Measurements from ENCODE around the gene APBB3. TPM values are rescaled to one million over a fixed set of nuclear protein-coding genes. Genes with fewer than 3 reads are reported as not detected.

The APBB3 gene
- total RNA-seq, 6 experiments from 2014 or later: 9.6 to 24.3 (median 14.3) TPM

DNA sequence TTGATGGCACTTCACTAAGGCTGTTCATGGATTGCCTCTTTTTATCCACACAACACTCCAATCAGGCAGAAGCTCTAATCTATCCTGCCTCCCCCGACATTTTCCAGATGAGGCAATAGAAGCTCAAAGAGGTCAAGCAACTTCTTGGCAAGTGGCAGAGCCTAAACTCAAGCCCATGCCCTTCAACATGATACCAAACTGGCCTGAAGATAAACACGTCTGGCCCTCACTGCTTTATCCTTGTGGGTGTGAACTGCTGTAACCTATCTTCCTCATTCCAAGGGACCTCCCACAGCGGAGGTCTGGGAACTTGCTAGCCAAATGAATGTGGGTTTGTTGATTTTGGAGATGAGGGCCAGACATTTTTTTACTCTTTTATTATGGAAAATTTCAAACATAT is 9.8 kb upstream of the APBB3 start:
- Histone ChIP-seq H3K4me1 (peaks cover 0 to 62% (median 22%) of the 10 kb centered on the region in 4 donors), H3K36me3 (no peaks in the 10 kb centered on the region), H3K27ac (peak overlapping the region; percentile 30 to 90 (median 69)), H3K27me3 (no peaks in the 10 kb centered on the region), H3K4me3 (no peak overlapping the region), H3K9me3 (no peaks in the 10 kb centered on the region)
- 9% methylated on average over 3 of the region's 3 CpGs for WGBS (ENCODE audit: insufficient coverage, low coverage, low lambda C conversion rate, missing lambda C conversion rate)
- peak; percentile 78 to 82 (median 82) for ATAC-seq
- DNase-seq: peak in 1 of 3 donors; percentile 77
- TF ChIP-seq, protein P1, sequence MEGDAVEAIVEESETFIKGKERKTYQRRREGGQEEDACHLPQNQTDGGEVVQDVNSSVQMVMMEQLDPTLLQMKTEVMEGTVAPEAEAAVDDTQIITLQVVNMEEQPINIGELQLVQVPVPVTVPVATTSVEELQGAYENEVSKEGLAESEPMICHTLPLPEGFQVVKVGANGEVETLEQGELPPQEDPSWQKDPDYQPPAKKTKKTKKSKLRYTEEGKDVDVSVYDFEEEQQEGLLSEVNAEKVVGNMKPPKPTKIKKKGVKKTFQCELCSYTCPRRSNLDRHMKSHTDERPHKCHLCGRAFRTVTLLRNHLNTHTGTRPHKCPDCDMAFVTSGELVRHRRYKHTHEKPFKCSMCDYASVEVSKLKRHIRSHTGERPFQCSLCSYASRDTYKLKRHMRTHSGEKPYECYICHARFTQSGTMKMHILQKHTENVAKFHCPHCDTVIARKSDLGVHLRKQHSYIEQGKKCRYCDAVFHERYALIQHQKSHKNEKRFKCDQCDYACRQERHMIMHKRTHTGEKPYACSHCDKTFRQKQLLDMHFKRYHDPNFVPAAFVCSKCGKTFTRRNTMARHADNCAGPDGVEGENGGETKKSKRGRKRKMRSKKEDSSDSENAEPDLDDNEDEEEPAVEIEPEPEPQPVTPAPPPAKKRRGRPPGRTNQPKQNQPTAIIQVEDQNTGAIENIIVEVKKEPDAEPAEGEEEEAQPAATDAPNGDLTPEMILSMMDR (IDR thresholded peaks at IDR 0.05): no peak
- intact Hi-C loops (cut with DNase I): no loop called here

DNA sequence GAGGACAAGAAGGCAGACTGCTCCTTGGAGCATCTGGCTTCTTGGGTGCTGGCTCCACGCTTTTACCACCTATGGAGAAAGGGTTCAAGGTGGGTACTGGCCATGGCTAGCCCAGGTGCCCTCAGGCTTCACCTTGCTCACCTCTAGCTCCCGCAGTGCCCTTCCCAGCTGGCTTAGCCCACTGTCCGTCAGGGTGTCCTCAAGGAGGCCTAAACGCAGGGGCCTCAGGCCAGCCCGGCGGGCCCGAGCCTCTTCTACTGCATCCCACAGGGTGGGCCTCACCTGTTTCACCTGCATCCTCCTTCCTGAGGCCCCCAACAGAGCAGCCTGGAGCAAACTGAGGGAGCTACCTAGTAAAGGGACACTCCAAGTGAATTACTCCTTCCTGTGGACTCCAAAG is 9.3 kb upstream of the APBB3 start:
- H3K4me3 ChIP-seq: no peak overlapping the region
- DNase-seq: peak in 1 of 3 donors; percentile 49
- no peak for TF ChIP-seq POLR2A (IDR thresholded peaks at IDR 0.05)
- TF ChIP-seq, protein P1 (IDR thresholded peaks at IDR 0.05): no peak
- no peaks in the 10 kb centered on the region for H3K27me3 ChIP-seq
- ATAC-seq: no peak
- H3K36me3 ChIP-seq: no peaks in the 10 kb centered on the region
- no peaks in the 10 kb centered on the region for H3K9me3 ChIP-seq
- intact Hi-C loops (cut with DNase I): no loop called here
- peak overlapping the region; percentile 30 to 90 (median 69) for H3K27ac ChIP-seq
- peaks cover 0 to 62% (median 23%) of the 10 kb centered on the region in 4 donors for H3K4me1 ChIP-seq
- 83% methylated on average over 1 of the region's 7 CpGs for WGBS (ENCODE audit: insufficient coverage, low coverage, low lambda C conversion rate, missing lambda C conversion rate)

DNA sequence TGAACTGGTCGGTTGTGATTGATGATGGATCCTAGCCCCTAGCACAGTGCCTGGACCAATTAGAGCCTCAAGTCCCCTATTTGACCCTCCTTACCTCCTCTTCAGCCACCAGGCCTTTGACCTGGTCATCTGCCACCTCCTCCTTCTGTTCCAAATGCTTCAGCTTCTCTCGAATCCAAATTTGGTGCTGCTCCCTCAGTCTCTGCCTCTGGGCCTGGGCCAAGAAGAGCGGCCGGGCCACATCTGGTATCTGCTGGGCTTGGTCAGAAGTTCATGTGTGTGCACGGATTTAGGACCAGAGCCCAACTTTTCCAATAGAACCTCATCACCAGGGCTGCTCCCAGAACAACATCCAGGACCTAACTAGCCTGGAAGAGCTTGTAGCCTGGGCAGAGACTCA is 6.7 kb upstream of the APBB3 start:
- DNase-seq (peak in 2 of 3 donors; percentile 73 to 82), ATAC-seq (peak in 2 of 4 donors; percentile 3 to 44)
- H3K36me3 ChIP-seq: peaks cover 0 to 15% (median 7%) of the 10 kb centered on the region in 4 donors
- peaks cover 0 to 65% (median 25%) of the 10 kb centered on the region in 4 donors for H3K4me1 ChIP-seq
- no peaks in the 10 kb centered on the region for H3K9me3 ChIP-seq
- no peak overlapping the region for H3K4me3 ChIP-seq
- intact Hi-C loops (cut with DNase I): no loop called here
- TF ChIP-seq, protein P1 (IDR thresholded peaks at IDR 0.05): no peak
- TF ChIP-seq POLR2A (IDR thresholded peaks at IDR 0.05): no peak
- no peaks in the 10 kb centered on the region for H3K27me3 ChIP-seq
- 3% methylated on average over 4 of the region's 5 CpGs for WGBS (ENCODE audit: insufficient coverage, low coverage, low lambda C conversion rate, missing lambda C conversion rate)
- H3K27ac ChIP-seq: peak overlapping the region in 2 of 3 donors; percentile 21 to 90

DNA sequence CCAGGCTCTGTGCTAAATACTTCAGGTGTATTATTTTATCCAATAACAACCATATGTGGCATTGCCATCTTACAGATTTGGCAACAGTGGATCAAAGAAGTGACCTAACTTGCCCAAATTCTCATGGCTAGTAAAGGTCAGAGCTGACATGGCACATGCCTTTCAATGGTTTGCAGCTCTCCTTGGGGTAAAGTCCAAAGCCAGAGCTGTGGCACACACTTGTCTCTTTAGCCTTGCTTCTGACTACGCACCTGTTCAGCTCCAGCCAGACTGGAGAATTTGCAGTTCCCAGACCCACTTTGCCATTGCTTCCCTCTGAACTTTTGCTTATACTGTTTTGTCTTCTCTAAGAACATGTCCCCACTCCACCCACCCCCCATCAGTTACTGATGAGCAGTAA is 6.1 kb upstream of the APBB3 start:
- DNase-seq (peak in 1 of 3 donors; percentile 41), ATAC-seq (peak in 1 of 4 donors; percentile 7)
- Histone ChIP-seq H3K9me3 (no peaks in the 10 kb centered on the region), H3K4me1 (peaks cover 0 to 67% (median 27%) of the 10 kb centered on the region in 4 donors), H3K27ac (peak overlapping the region in 2 of 3 donors; percentile 21 to 90), H3K27me3 (no peaks in the 10 kb centered on the region), H3K36me3 (peaks cover 0 to 15% (median 7%) of the 10 kb centered on the region in 4 donors), H3K4me3 (no peak overlapping the region)
- 63% methylated on average over 1 of the region's 1 CpG for WGBS (ENCODE audit: insufficient coverage, low coverage, low lambda C conversion rate, missing lambda C conversion rate)
- intact Hi-C loops (cut with DNase I): no loop called here
- TF ChIP-seq, protein P1 (IDR thresholded peaks at IDR 0.05): no peak
- TF ChIP-seq POLR2A (IDR thresholded peaks at IDR 0.05): no peak
